IPS-18a (cell line): Measurements from ENCODE around the gene MAP1LC3A.

Source experiments
- H3K27ac ChIP-seq: one replicate; pipeline ENCODE4 v1.5.1; 2013; ENCODE audit warnings: low read length
- H3K27me3 ChIP-seq: one replicate; pipeline ENCODE4 v1.6.1; 2013; ENCODE audit warnings: mild to moderate bottlenecking, low read length; ENCODE audit not compliant: control insufficient read depth, insufficient read depth
- H3K36me3 ChIP-seq: one replicate; pipeline ENCODE4 v1.6.1; 2013; ENCODE audit warnings: low read depth, low read length; ENCODE audit not compliant: control insufficient read depth
- H3K4me1 ChIP-seq: one replicate; pipeline ENCODE4 v1.6.1; 2013; ENCODE audit warnings: low read depth, low read length; ENCODE audit not compliant: control insufficient read depth
- H3K4me3 ChIP-seq: one replicate; pipeline ENCODE4 v1.5.1; 2013; ENCODE audit warnings: low read length
- H3K9ac ChIP-seq: one replicate; pipeline ENCODE4 v1.6.1; 2013; ENCODE audit warnings: mild to moderate bottlenecking, low read length, moderate library complexity
- H3K9me3 ChIP-seq: one replicate; pipeline ENCODE4 v1.6.1; 2013; ENCODE audit warnings: low read depth, low read length; ENCODE audit not compliant: control insufficient read depth

Gene MAP1LC3A

DNA sequence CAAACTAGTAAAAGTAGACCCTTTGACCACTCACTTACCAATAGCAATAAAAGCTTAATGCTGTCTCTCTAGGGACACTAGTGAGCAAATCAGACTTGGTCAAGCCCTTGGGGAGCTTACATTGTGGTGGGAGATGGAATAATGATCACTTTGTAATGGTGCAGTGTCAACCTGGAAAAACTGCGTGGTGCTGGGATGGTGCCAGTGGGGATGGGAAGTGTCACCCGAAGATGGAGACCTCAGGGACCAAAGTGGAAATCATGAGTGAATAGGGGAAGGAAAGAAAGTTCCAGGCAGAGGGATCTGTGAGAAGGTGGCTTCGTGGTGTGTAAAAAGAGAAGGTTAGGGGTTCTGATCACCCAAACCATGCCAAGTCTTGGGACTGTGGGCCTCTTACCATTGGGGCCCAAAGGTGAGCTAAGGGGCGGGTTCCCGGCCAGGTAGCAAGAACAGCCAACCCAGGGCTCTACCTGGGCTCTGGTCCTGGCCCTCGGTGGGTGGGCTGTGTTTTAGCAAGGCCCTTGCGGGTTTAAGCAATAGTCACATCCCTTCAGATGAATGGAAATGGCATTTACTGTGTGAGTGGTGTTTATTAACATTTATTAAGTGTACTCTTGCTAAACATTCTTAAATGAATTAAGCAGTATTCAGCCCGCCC, 26.8 kb upstream of the MAP1LC3A start:
- peaks cover 65% of the 10 kb centered on the region for H3K36me3 ChIP-seq
- no peaks in the 10 kb centered on the region for H3K9me3 ChIP-seq
- no peak overlapping the region for H3K4me3 ChIP-seq
- no peak overlapping the region for H3K27ac ChIP-seq
- no peak overlapping the region for H3K9ac ChIP-seq
- no peaks in the 10 kb centered on the region for H3K4me1 ChIP-seq
- no peaks in the 10 kb centered on the region for H3K27me3 ChIP-seq

DNA sequence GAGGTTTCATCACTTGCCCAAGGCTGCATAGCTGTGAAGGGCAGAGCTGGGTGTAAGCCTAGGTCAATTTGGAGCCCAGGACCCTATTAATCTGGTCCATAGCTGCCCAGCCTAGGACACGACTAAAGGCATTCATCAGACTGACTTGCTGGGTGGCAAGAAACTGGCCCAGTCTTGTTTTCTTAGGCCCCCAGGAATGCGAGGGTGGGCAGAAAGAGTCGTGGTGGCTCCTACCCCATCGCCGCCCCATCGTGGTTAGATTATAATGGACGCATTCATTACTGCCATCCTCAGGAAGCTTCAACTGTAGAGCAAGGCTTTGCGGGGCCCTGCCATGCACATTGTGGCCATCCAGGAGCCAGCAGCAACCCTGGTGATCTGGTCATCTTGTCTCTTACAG, 26.2 kb upstream of the MAP1LC3A start:
- Histone ChIP-seq H3K27me3 (no peaks in the 10 kb centered on the region), H3K9me3 (no peaks in the 10 kb centered on the region), H3K27ac (no peak overlapping the region), H3K4me1 (no peaks in the 10 kb centered on the region), H3K9ac (no peak overlapping the region), H3K4me3 (no peak overlapping the region), H3K36me3 (peaks cover 59% of the 10 kb centered on the region)

GRCh38 chr20:34532756-34533155, 25.8 kb upstream of the MAP1LC3A start:
- Histone ChIP-seq H3K27me3 (no peaks in the 10 kb centered on the region), H3K9ac (no peak overlapping the region), H3K36me3 (peaks cover 55% of the 10 kb centered on the region), H3K4me1 (no peaks in the 10 kb centered on the region), H3K27ac (no peak overlapping the region), H3K9me3 (no peaks in the 10 kb centered on the region), H3K4me3 (no peak overlapping the region)

DNA sequence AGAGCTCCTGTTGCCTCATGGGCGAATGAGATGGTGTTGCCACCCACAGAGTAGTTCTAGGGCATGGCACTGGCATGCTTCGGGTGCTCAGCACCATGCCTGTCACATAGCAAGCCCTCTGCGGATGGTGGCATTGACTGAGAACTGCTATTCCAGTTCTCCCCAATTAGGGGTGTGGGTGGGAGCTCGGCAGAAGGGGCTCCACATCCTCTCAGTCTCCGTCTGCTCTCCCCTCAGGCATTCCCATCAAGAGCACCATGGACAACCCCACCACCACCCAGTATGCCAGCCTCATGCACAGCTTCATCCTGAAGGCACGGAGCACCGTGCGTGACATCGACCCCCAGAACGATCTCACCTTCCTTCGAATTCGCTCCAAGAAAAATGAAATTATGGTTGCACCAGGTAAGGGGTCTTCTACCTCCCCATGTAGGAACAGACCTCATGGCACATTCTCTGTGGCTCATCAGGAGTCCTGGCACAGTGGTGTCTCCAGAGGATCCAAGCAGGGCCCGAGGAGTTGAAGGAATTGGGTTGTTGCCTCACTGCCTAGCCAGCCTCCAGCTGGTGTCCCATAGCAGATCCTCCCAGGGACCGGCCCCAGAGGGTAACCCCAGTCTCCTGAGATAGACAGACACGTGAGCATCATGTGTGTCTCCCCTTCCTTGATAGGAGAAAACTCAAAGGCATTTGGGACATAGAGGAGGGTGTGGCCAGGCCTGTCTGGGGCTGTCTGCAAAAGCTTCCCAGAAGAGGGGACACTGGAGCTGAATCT, 23.9 kb upstream of the MAP1LC3A start:
- no peaks in the 10 kb centered on the region for H3K27me3 ChIP-seq
- H3K4me3 ChIP-seq, result no peak overlapping the region
- H3K36me3 ChIP-seq, result peaks cover 43% of the 10 kb centered on the region
- no peak overlapping the region for H3K9ac ChIP-seq
- no peaks in the 10 kb centered on the region for H3K9me3 ChIP-seq
- H3K27ac ChIP-seq, result no peak overlapping the region
- H3K4me1 ChIP-seq, result no peaks in the 10 kb centered on the region

GRCh38 chr20:34535301-34535840, 23.1 kb upstream of the MAP1LC3A start:
- no peaks in the 10 kb centered on the region for H3K4me1 ChIP-seq
- peaks cover 42% of the 10 kb centered on the region for H3K36me3 ChIP-seq
- no peak overlapping the region for H3K27ac ChIP-seq
- no peak overlapping the region for H3K9ac ChIP-seq
- no peaks in the 10 kb centered on the region for H3K27me3 ChIP-seq
- no peak overlapping the region for H3K4me3 ChIP-seq
- H3K9me3 ChIP-seq, result no peaks in the 10 kb centered on the region

DNA sequence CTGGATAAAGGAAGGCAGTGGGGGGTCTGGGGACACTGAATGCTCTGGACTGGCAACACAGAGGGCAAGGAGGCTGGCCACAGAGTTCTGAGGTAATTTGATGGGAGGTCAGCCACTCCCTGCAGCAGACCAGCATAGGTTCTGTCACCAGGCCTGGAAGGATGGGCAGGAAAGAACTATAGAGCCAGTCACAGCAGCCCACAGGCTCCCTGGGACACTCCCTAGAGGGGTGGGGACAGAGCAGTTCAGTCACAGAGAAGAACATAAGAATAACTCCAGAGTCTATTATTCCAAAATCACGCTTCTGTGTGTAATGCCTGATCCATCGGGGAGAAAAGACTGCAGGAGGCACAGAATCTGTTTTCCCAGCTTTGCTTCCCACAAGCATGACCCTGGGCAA, 22.7 kb upstream of the MAP1LC3A start:
- no peaks in the 10 kb centered on the region for H3K9me3 ChIP-seq
- H3K36me3 ChIP-seq, result peaks cover 42% of the 10 kb centered on the region
- no peak overlapping the region for H3K9ac ChIP-seq
- no peak overlapping the region for H3K4me3 ChIP-seq
- no peaks in the 10 kb centered on the region for H3K4me1 ChIP-seq
- no peaks in the 10 kb centered on the region for H3K27me3 ChIP-seq
- no peak overlapping the region for H3K27ac ChIP-seq

GRCh38 chr20:34536798-34537394, 21.6 kb upstream of the MAP1LC3A start:
- no peak overlapping the region for H3K27ac ChIP-seq
- H3K36me3 ChIP-seq, result peaks cover 49% of the 10 kb centered on the region
- H3K9me3 ChIP-seq, result no peaks in the 10 kb centered on the region
- H3K4me1 ChIP-seq, result no peaks in the 10 kb centered on the region
- no peak overlapping the region for H3K4me3 ChIP-seq
- H3K9ac ChIP-seq, result no peak overlapping the region
- no peaks in the 10 kb centered on the region for H3K27me3 ChIP-seq

- Histone ChIP-seq H3K9me3 (no peaks in the 10 kb centered on the region), H3K27ac (no peak overlapping the region), H3K36me3 (peaks cover 46% of the 10 kb centered on the region), H3K27me3 (no peaks in the 10 kb centered on the region), H3K4me1 (no peaks in the 10 kb centered on the region), H3K4me3 (no peak overlapping the region), H3K9ac (no peak overlapping the region)
Measured at GRCh38 chr20:34537651-34538050, 20.9 kb upstream of the MAP1LC3A start.

DNA sequence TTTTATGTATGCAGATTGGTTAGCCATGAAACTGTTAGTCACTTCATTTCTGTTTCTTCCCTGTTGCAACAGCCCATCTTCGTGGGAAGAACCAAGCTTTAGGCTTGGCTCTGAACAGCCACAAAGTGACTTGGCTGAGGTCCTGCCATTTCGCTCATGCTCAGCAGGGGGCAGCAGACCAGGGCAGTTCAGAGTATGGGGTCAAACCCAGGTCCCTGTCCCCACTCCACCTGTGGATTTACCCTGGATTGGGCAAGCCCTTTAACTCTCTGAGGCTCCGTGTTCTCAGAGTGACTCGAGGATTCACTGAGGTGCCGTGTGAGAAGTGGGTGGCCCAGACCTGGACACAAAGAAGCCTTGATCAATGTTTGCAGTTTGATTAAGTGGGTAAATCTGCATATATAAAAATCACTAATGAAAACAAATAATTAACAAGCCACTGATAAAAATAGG, 19.8 kb upstream of the MAP1LC3A start:
- Histone ChIP-seq H3K9ac (no peak overlapping the region), H3K4me1 (no peaks in the 10 kb centered on the region), H3K9me3 (no peaks in the 10 kb centered on the region), H3K4me3 (no peak overlapping the region), H3K27me3 (no peaks in the 10 kb centered on the region), H3K36me3 (peaks cover 41% of the 10 kb centered on the region), H3K27ac (no peak overlapping the region)

DNA sequence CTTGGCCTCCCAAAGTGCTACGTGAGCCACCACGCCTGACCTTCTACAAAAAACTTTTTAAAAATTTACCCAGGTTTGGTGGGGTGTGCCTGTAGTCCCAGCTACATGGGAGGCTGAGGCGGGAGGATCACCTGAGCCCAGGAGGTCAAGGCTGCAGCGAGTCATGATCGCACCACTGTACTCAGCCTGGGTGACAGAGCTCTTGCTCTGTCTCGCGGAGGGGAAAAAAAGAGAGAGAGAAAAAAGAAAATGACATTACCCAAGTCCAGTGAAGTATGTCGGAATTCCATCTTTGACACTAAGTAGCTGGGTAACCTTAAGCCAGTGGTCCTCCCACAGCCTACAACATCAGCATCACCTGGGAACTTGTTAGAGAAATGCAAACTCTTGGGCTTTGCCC, 18.8 kb upstream of the MAP1LC3A start:
- Histone ChIP-seq H3K4me3 (no peak overlapping the region), H3K36me3 (peaks cover 33% of the 10 kb centered on the region), H3K9me3 (no peaks in the 10 kb centered on the region), H3K4me1 (no peaks in the 10 kb centered on the region), H3K27ac (no peak overlapping the region), H3K9ac (no peak overlapping the region), H3K27me3 (no peaks in the 10 kb centered on the region)

DNA sequence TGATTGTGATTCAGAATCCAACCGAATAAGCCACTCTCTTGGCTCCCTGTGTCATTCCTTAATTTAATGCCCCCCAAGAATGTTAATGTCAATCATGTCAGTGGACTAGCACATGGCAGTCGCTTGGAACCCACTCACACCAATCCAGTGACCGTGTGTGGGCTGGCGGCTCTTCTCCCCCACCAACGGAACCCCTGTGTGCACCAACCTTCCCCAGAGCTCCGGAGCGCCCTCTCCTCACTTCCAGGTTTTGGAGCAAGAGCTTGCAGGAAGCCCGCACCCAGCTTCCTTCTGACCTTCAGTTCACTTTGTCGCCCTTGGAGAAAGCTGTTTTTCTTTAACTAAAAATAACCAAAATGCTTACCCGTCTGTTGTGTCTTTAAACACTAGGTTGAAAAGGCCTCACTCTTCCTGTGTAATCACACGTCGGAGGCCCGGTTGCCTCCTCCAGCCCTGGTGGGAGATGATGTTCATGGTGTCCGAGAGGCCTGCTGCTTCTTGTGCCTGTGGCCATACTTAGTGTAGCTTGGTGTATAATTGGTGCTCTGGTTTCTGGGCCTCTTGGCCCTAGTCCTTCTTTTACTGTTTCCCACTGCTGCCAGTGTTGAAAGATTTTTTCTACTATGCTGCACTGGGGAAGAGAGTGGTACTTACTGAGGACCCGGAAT, 17.8 kb upstream of the MAP1LC3A start:
- Histone ChIP-seq H3K9ac (no peak overlapping the region), H3K27ac (no peak overlapping the region), H3K36me3 (peaks cover 24% of the 10 kb centered on the region), H3K4me3 (no peak overlapping the region), H3K4me1 (no peaks in the 10 kb centered on the region), H3K27me3 (peaks cover 8% of the 10 kb centered on the region), H3K9me3 (no peaks in the 10 kb centered on the region)
